Activated B cell treated with CpG ODN at 0.5 μM for 24 hours (primary cell): ENCODE data around the gene PYGO2. TPM values are rescaled to one million over a fixed set of nuclear protein-coding genes. Genes with fewer than 3 reads are reported as not detected.

Source experiments
- ATAC-seq: fragments of 200-7000 bp; cut with Tn5 transposase; one replicate; pipeline ENCODE4 v1.10.0; 2021; ENCODE audit warnings: low read depth, mild to moderate bottlenecking, moderate library complexity
- CTCF ChIA-PET: fragments of 350-600 bp; sonication (Branson Sonifier 250); formaldehyde crosslinking; loops from one replicate; lab custom pipeline; 2021; ENCODE audit warnings: antibody characterized with exemption; lab: Charles Lee
- POLR2A ChIA-PET: fragments of 350-600 bp; sonication (Branson Sonifier 250); formaldehyde crosslinking; loops from one replicate; lab custom pipeline; 2021; ENCODE audit warnings: antibody characterized with exemption; lab: Charles Lee
- DNase-seq: peaks from one replicate; pipeline ENCODE4 v3.0.0; 2022
- H3K27ac Mint-ChIP-seq: one replicate; pipeline ENCODE4 v1.8.0; 2020; ENCODE audit warnings: mixed read lengths
- H3K27me3 Mint-ChIP-seq: one replicate; pipeline ENCODE4 v1.8.0; 2021; ENCODE audit warnings: mixed read lengths
- H3K36me3 Mint-ChIP-seq: one replicate; pipeline ENCODE4 v1.8.0; 2021; ENCODE audit warnings: low read depth, mixed read lengths
- H3K4me1 Mint-ChIP-seq: one replicate; pipeline ENCODE4 v1.8.0; 2021; ENCODE audit warnings: mixed read lengths
- H3K4me3 Mint-ChIP-seq: one replicate; pipeline ENCODE4 v1.8.0; 2020; ENCODE audit warnings: mild to moderate bottlenecking, mixed read lengths
- H3K9me3 Mint-ChIP-seq: one replicate; pipeline ENCODE4 v1.8.0; 2020; ENCODE audit warnings: mixed read lengths
- CTCF ChIP-seq: fragments of 200-600 bp; IDR thresholded peaks from one replicate; pipeline ENCODE4 v1.8.0; 2022; ENCODE audit warnings: antibody characterized with exemption, mild to moderate bottlenecking
- intact Hi-C: fragments of 100-400 bp; cut with micrococcal nuclease; formaldehyde crosslinking; loops from one replicate; pipeline ENCODE4 v1.15.1; 2024
- total RNA-seq: library from RNA; stranded (reverse); gene quantifications from 2 replicates; pipeline ENCODE4 v1.2.3, GENCODE V29; 2022

The PYGO2 gene
- total RNA-seq, 1 donor from 2014 or later, result 38.1 TPM

- ATAC-seq, result no peak
- H3K27me3 Mint-ChIP-seq, result no peaks in the 10 kb centered on the region
- H3K4me3 Mint-ChIP-seq, result peak within 1 kb of the TSS; percentile 1
- ChIA-PET CTCF (interaction anchor here (1.3 to 2.8 kb wide), 4 partner anchors 9 to 114 kb away, joined by 3 to 11 read pairs (median 8); partner anchors contain the start of gene PYGO2), POLR2A (interaction anchor here (0.6 to 6.9 kb wide), 6 partner anchors 10 to 323 kb away, joined by 4 to 53 read pairs (median 6); partner anchors contain the start of genes FLAD1, PBXIP1, PMVK and PYGO2)
- TF ChIP-seq CTCF, result no peak
- peaks cover 29% of the 10 kb centered on the region for H3K4me1 Mint-ChIP-seq
- H3K9me3 Mint-ChIP-seq, result no peaks in the 10 kb centered on the region
- DNase-seq, result no peak
- peaks cover 49% of the 10 kb centered on the region for H3K36me3 Mint-ChIP-seq
- intact Hi-C loops, result loop anchor here (10.0 kb wide), 1 partner anchor 204 kb away; the partner anchor contains the start of genes KRTCAP2 and TRIM46
- peak within 1 kb of the TSS; percentile 62 for H3K27ac Mint-ChIP-seq
These were observed 9.2 kb upstream of the PYGO2 start, which contains the start of gene SHC1 for GRCh38 chr1:154970631-154971340. Gene SHC1, minus strand, starts transcription at chr1:154970747. Its CDS starts 221 bp downstream, at chr1:154970526.

GRCh38 chr1:154969860-154970452, 8.4 kb upstream of the PYGO2 start:
- ATAC-seq, result no peak
- no peak overlapping the region for H3K4me3 Mint-ChIP-seq
- no peaks in the 10 kb centered on the region for H3K27me3 Mint-ChIP-seq
- TF ChIP-seq CTCF, result no peak
- no peaks in the 10 kb centered on the region for H3K9me3 Mint-ChIP-seq
- no peak for DNase-seq
- ChIA-PET POLR2A (interaction anchor here (0.6 to 6.9 kb wide), 4 partner anchors 9 to 322 kb away, joined by 4 to 53 read pairs (median 6); partner anchors contain the start of genes FLAD1 and PYGO2), CTCF (interaction anchor here (2.8 kb wide), 1 partner anchor 47 kb away, joined by 11 read pairs; no protein-coding TSS in a partner anchor)
- H3K27ac Mint-ChIP-seq, result peak overlapping the region; percentile 62
- peaks cover 57% of the 10 kb centered on the region for H3K36me3 Mint-ChIP-seq
- intact Hi-C loops, result loop anchor here (10.0 kb wide), 1 partner anchor 205 kb away; the partner anchor contains the start of genes KRTCAP2 and TRIM46
- peaks cover 29% of the 10 kb centered on the region for H3K4me1 Mint-ChIP-seq

GRCh38 chr1:154969246-154969645, 7.7 kb upstream of the PYGO2 start:
- Mint-ChIP-seq H3K27ac (peak overlapping the region; percentile 62), H3K36me3 (peaks cover 63% of the 10 kb centered on the region), H3K4me1 (peaks cover 29% of the 10 kb centered on the region), H3K27me3 (no peaks in the 10 kb centered on the region), H3K9me3 (no peaks in the 10 kb centered on the region), H3K4me3 (no peak overlapping the region)
- ChIA-PET CTCF (no interaction called here), POLR2A (interaction anchor here (6.9 kb wide), 1 partner anchor 9 kb away, joined by 53 read pairs; the partner anchor contains the start of gene PYGO2)
- intact Hi-C loops, result no loop called here
- no peak for DNase-seq
- ATAC-seq, result no peak
- no peak for TF ChIP-seq CTCF

GRCh38 chr1:154968731-154969130, 7.1 kb upstream of the PYGO2 start:
- no peaks in the 10 kb centered on the region for H3K27me3 Mint-ChIP-seq
- peaks cover 32% of the 10 kb centered on the region for H3K4me1 Mint-ChIP-seq
- CTCF ChIA-PET, result no interaction called here
- no peak for TF ChIP-seq CTCF
- DNase-seq (no peak), ATAC-seq (no peak)
- no peak overlapping the region for H3K4me3 Mint-ChIP-seq
- POLR2A ChIA-PET, result no interaction called here
- peaks cover 68% of the 10 kb centered on the region for H3K36me3 Mint-ChIP-seq
- H3K9me3 Mint-ChIP-seq, result no peaks in the 10 kb centered on the region
- intact Hi-C loops, result no loop called here
- H3K27ac Mint-ChIP-seq, result no peak overlapping the region
